ENCODE measurements around the gene FAM151A. TPM values are rescaled to one million over a fixed set of nuclear protein-coding genes. Genes with fewer than 3 reads are reported as not detected.

Gene FAM151A
- total and polyA plus RNA-seq, 7 donors = 0.05 to 0.07 TPM; not detected in 5

GRCh38 chr1:54583307-54583686, 40.0 kb downstream of the FAM151A start:
- H3K27ac ChIP-seq = peak overlapping the region; percentile 82
- no peaks in the 10 kb centered on the region for H3K9me3 ChIP-seq
- no peak for TF ChIP-seq CTCF (IDR thresholded peaks at IDR 0.05)
- WGBS, 3 donors = 29 to 45% (median 37%) methylated on average over 3 of the region's 3 CpGs
- no peak overlapping the region for H3K4me3 ChIP-seq
- ATAC-seq (no peak), DNase-seq (no peak)
- no peaks in the 10 kb centered on the region for H3K36me3 ChIP-seq (ENCODE audit: insufficient read depth in 1 of 2, low read depth in 1 of 2)
- H3K4me1 ChIP-seq = peaks cover 67% of the 10 kb centered on the region
- intact Hi-C loops (cut with DNase I) = loop anchor here (5.0 kb wide), 1 partner anchor 36 kb away; the partner anchor contains the start of gene ACOT11 (in 2 of the 2)
- H3K27me3 ChIP-seq (ENCODE audit: insufficient read depth in 3 of 3, low read length in 2 of 3) = no peaks in the 10 kb centered on the region

DNA sequence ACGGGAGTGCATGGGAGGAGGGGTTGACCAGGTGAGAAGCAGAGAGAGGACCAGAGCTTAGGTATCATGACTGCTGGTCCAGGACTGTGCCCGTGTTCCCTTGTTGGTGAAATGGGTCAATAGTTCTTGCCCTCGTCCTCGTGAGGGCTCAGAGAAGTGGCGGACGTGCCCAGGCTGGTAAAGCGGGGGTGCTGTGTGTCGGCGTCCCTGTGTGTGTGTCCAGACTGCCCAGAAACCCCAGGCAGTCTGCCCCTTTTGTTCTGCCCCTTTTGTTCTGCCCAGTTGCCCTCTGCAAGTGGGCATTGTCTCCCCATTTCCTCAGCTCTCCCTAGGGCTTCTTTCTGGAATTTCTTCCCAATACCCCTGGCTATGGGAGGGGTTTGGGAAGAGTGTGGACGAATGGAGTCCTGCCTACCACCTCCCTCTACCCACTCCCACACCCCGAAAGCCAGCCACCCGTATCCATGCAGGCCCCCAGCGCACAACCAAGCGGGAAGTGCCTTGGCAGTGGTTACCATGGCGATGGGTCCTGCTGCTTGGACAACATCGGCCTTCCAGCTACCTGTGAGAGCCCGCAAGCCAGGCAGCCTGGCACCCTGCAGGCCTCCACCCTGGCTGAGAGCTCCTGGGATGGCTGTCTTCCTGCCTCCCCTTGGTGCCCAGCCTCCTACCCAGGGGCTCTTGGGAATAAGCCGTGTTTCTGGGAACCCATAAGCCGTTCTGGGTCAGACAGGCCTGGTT, 40.6 kb downstream of the FAM151A start:
- DNase-seq (no peak), ATAC-seq (no peak)
- peak overlapping the region; percentile 73 for H3K27ac ChIP-seq
- peaks cover 72% of the 10 kb centered on the region for H3K4me1 ChIP-seq
- H3K36me3 ChIP-seq (ENCODE audit: insufficient read depth in 1 of 2, low read depth in 1 of 2) = no peaks in the 10 kb centered on the region
- intact Hi-C loops (cut with DNase I) = loop anchor here (5.0 kb wide), 1 partner anchor 35 kb away; the partner anchor contains the start of gene ACOT11 (in 2 of the 2)
- no peaks in the 10 kb centered on the region for H3K27me3 ChIP-seq (ENCODE audit: insufficient read depth in 3 of 3, low read length in 2 of 3)
- no peak overlapping the region for H3K4me3 ChIP-seq
- no peak for TF ChIP-seq CTCF (IDR thresholded peaks at IDR 0.05)
- WGBS, 3 donors = 61 to 75% (median 73%) methylated on average over 19 of the region's 19 CpGs
- no peaks in the 10 kb centered on the region for H3K9me3 ChIP-seq

DNA sequence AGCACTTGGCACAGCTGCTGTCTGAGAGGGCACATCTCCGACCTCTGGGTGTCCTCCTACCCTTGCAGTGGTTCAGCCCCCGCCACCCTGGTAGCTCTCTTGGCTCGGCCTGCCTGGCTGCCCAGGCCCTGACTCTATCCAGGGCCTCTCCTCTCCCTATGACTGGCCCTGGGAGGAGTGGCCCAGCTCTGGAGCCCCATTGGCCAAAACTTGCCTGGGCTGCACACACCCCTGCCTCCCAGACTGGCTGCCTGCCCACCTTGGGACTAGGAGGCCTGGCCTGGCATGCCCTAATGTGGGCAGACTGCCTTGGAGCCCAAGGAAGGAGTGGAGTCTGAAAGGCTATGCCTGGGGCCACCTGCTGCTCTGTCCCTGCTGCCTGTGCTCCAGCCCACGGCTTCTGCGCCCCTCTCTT, 41.7 kb downstream of the FAM151A start:
- no peak for TF ChIP-seq CTCF (IDR thresholded peaks at IDR 0.05)
- Histone ChIP-seq H3K4me1 (peaks cover 80% of the 10 kb centered on the region), H3K9me3 (no peaks in the 10 kb centered on the region), H3K27me3 (ENCODE audit: insufficient read depth in 3 of 3, low read length in 2 of 3) (no peaks in the 10 kb centered on the region), H3K36me3 (ENCODE audit: insufficient read depth in 1 of 2, low read depth in 1 of 2) (no peaks in the 10 kb centered on the region), H3K27ac (peak overlapping the region; percentile 87), H3K4me3 (no peak overlapping the region)
- peak; percentile 93 to 98 for DNase-seq
- intact Hi-C loops (cut with DNase I) = loop anchor here (5.0 kb wide), 1 partner anchor 34 kb away; the partner anchor contains the start of gene ACOT11 (in 2 of the 2)
- WGBS, 3 donors = 16 to 31% (median 22%) methylated on average over 5 of the region's 5 CpGs
- peak; percentile 89 to 93 (median 91) for ATAC-seq

DNA sequence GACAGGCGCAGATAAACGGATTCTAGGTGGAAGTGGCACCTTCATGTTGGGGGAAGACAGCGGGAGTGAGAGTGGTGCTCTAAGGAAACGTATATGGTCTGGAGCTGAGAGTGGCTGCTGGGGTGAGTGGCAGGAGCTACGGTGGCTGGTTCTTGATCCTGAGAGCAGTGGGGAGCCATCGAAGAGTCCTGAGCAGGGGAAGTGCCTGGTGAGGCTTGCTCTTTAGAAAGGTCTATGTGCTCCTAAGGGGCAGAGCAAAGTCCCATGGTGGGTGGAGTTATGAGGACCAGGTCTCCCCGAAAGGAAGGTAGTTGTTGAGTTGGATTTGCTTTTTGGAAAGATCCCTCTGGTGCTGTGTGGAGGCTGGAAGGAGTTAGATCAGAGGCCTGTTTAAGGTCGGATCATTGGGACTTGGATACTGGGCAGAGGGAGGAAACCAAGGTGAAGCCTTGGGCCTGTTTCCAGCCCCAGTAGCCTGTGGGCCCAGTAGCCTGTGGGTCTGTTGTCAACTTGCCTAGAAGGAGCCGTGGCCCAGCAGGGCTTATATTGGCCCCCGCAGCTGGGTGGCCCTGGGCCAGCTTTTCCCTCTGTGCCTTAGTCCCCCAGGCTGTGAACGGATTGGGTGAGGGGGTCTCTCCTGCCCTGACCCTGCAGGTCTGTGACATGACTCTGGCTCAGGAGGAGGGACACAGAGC, 42.3 kb downstream of the FAM151A start:
- Histone ChIP-seq H3K9me3 (no peaks in the 10 kb centered on the region), H3K27me3 (ENCODE audit: insufficient read depth in 3 of 3, low read length in 2 of 3) (no peaks in the 10 kb centered on the region), H3K4me3 (no peak overlapping the region), H3K27ac (peak overlapping the region; percentile 87), H3K4me1 (peaks cover 84% of the 10 kb centered on the region), H3K36me3 (ENCODE audit: insufficient read depth in 1 of 2, low read depth in 1 of 2) (no peaks in the 10 kb centered on the region)
- DNase-seq = no peak
- no peak for ATAC-seq
- intact Hi-C loops (cut with DNase I) = loop anchor here (5.0 kb wide), 1 partner anchor 34 kb away; the partner anchor contains the start of gene ACOT11 (in 2 of the 2)
- no peak for TF ChIP-seq CTCF (IDR thresholded peaks at IDR 0.05)
- WGBS, 3 donors = 56 to 67% (median 59%) methylated on average over 11 of the region's 11 CpGs

Data from psoas muscle (tissue), 8 donors.